Stimulated activated CD4-positive, alpha-beta T cell treated with anti-CD3 and anti-CD28 coated beads, Interleukin-1b, Interleukin-23, amount 100 ng/mL, for 4 hours (primary cell): ENCODE measurements around the gene SUPT6H.

Experiments used
- DNase-seq, 2 donors: peaks; one replicate each; pipeline ENCODE4 v3.0.0-alpha.2; 2020; ENCODE audit warnings: low read depth in 2 of 2

Gene SUPT6H

DNA sequence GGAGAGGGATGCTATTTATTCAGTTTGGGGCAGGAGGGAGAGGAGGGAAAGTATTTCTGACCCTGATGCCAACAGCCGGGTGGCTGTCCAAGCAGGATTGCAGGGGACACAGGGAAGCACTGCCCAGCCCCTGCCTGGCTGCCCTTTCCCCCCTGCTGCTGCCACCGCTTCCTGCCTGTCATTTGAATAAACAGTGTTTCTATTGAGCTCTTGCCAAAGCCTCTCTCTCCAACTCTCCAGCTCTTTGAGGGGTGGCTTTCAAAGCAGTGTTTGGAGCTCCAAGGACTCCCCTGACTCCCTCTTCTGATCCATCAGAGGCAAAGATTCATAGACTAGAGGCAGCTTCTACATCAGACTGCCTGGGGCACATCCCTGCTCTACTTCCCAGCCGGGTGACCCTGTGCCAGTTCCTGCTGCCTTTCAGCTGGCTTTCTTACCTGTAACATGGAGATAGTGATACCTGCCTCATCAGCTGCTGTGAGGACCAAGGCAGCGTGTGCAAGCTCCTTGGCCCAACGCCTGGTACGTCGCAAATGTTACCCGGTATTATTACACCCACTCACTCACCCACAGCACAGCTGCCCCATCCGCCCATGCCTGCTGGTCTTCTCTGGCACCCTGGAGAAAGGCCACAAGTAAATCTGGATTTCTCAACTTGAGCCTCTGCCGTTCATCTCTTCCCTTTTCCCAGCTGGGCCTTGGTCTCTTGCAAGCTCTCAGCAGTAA, 40.2 kb downstream of the SUPT6H start:
- no peak for DNase-seq

DNA sequence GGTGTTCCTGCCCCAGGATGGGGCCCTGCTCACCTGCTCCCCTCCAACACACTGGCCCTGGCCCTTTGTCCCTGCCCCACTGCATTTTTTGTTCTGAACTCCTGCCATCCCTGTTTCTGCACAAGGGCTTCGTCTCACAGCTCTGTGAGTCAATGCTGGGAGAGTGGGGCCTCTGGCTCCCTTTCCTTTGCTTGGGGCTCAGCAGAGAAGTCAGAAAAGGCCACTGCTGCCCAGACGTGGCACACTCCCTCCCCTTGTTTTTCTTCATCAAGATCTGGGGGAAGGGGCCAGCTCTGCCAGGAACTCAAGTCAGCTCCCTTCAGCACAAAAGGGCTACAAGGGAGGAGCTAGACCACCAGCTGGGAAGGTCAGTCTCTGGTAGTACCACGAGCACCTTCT, 40.7 kb downstream of the SUPT6H start:
- DNase-seq: no peak

DNA sequence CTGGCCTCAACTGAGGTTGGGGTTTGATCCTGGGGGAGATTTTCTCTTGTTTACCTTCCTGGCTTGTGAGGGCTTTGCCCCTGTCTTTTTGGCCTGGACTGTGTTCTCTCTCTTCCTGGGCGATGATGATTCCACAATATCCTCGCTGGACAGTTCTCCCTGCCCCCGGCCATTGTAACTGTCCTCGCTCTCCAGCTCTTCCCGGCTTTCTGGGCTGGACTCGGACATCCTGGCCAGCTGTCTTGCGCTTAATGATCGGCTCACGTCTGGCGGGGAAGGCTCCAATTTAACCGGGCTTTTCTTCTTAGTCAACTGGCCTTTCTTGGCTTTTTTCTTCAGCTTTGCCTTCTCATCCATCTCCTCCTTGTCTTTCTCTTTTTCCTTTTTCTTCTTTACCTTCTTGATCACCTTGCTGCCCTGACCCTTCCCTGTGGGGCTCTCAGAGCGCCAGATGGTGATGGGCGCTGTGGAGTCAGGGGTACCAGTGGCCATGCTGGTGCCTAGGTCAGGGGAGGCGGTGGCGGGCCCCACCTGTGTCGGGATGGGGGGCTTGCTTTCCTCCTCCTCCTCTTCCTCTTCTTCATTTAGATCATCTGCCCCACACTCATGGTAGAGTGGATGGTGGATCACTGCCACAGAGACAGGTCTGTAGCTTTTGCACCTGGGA, 41.7 kb downstream of the SUPT6H start:
- DNase-seq: no peak

DNA sequence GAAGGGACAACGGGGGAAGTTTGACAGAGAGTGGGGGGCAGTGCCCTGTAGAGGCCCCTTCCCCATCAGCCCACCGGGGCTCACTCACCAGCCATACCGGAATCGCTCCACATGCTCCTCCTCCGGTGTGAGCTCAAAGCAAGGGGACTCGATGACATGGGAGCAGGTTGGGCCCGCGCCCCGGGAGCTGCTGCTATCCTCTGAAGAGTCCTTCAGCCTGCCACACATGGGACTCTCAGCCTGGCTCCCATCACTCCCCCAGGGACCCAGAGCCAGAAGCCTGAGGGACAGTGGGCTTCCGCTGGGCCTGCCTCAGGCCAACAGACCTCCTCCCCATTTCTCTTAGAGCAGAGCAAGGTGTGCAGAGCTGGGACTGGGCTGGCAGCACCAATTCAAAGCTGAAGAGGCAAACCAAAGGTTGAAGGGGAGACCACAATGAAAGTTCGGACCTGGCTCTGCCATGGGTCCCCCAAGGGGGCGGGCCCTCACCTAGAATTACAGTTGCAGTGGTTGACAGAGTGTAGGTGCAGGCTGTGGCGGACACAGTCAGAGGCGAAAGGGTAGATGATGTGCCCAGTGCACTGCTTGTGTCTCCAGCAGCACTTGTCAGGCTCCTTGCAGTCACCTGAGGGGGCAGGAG, 42.3 kb downstream of the SUPT6H start:
- no peak for DNase-seq

DNA sequence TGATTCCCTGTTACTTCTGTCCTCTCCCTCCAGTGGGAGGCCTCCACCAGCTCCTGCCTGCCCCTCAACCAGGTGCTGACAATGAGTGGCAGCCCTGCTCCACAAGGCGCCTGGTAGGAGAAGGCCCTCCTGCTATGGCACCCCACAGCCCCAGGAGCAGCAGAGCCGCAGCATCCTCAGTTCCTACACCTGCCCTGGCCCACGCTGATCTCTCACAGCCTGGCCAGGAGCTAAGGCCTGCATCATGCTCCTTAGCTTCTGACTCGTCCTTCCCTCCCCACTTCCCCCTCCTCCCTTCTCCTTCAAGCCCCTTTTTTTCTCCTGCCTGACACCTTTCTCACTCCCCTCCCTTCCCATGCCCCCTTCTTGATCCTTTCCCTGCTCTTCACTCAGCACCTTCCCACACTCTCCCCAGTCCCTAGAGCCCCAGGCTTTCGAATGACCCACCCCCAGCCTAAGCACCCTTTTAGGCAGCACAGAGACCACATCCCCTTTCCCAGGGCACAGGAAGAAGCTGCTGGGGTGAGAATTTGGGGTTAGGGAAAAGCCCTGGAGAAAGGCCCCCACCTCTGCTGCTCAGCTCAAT, 43.2 kb downstream of the SUPT6H start:
- no peak for DNase-seq

DNA sequence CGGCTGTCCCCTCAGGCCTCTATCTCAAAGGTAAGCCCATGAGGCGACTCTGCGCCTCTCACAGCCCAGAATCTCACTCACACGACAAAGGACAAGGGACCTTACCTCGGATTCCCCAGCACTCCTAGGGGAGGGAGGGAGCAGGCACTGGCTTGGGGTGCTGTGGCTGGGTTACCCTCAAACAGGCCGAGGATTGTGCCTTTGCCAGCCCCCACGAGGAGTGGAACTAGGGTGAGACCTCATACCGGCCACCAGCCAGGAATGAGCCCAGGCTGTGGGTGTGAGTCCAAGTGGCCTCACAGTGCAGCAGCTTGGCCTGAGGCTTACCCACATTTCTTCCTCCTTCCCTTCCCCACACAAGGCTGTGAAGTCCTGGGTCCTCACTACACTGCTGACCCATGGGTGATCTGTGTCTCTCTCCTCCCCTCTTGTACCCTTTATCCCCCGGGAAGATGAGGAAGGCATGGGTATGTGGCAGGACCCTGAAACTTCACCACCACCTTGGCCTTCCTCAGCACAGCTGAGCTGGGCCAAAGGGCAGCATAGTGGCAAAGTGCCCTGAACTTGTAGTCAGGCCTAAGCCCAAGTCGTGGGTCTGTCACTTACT, 43.8 kb downstream of the SUPT6H start:
- no peak for DNase-seq

DNA sequence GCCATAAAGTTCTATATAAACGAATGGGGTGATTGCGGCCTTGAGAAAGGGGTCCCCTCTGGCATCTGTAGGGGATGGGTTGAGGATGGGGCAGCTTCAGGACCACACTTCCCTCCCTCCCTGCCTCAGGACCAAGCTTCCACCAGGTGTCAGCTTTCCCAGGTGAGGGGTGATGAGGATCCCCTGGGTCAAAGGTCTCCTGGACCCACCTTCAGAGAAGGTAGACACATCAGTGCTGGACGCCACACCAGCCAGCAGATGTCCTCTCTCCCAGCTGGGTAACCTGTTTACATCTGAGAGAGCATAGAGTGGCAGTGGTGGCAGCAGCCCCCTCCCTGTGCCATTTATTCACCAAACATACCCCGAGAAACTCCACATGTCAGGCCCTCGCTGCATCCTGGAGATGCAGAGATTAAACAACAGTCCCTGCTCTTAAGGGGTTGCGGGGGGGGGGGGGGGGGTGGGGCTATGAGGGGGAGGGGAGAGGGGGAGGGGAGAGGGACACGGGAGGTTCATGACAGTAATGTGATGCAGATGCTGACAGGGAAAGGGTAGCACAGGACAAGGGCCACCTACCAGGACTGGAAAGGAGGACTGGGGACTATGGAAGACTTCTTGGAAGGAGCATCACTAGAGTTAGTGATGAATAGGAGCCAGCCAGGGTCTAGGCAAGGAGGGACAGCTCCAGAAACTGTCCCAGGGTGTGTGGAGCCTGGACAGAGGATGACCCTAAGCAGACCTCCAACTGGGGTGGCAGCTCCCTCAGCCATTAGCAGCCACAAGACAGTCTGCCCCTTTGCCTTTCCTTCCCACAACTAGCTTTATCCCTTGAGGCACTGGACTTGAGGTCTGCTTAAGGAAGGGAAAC, 44.7 kb downstream of the SUPT6H start:
- DNase-seq: no peak

DNA sequence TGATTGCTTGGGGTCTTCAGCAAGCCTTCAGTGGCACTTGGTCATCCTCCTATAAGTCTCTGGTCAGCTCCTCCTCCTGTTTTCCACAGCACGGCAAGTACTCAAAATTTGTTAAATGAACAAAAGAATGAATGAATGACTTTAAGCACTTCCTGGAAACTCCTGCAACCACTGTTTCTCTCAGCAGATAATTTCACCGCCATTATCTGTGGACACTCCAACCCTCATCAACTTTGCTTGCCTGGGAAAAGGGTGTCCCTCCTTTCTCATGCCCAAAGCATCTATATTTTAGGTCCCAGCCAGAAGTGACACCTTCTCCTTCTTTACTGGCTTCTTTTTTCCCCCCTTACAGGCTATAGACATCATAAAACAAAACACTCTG, 45.3 kb downstream of the SUPT6H start:
- no peak for DNase-seq

DNA sequence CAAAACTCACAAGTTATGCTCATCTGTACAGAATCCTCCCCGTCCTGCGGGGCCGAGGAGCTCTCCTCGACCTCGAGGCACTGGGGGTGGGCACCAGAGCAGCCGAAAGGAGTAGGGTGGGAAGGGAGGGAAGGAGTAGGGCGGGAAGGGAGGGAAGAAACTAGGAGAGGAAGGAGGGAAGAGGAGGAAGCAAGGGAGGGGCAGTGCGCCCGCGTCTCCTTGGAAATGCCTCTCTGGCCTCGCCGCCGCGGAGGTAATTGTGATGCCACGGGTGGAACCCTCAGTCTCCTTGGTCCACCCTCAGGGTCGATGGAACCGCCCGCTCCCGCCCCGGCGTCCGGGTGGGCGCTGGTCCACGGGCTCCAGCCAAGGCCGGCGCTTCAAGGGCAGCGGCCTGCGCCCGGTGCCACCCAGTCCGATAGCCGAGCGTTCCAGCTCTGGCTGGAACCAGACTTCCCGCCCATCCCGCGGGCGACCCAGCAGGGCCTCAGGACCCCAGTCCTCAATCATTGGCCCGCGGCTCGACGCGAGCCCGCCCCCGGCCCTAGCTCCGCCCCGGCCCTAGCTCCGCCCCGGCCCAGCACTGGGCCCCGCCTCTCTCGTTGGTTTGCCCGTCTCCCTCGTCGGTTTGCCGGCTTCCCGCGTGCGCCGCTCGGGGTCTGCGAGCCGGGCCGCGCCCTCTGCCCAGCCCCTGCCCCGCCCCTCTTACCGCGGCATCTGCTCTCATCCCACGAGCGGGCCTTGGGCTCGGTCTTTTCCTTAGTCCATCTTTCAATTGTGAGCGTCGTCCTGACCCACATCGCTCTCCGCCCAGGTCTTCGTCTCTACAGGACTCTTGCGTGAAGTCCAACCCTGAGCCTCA, 49.1 kb downstream of the SUPT6H start:
- DNase-seq: peak; percentile 83 to 90

DNA sequence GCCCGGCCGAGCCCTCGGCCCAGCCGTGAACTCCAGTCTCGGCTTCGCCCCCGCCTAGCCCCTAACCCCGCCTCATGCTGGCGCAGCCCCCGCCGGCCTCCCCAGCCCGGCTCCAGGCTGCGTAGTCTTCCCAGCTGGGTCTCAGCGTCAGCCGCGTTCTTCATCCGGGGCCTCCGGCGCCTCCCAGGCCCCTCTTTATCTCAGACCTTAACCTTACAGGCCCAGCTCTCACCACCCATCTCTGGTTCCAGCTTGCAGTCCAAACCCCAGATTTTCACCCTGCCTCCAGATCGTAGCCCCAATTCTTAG, 49.7 kb downstream of the SUPT6H start, which contains the start of gene PROCA1:
TSS of gene PROCA1 (minus strand) at position 166 of the 309 bp plus-strand sequence. CDS start 228 bp downstream, outside the sequence.
- DNase-seq: peak in 1 of 2 donors; percentile 40

DNA sequence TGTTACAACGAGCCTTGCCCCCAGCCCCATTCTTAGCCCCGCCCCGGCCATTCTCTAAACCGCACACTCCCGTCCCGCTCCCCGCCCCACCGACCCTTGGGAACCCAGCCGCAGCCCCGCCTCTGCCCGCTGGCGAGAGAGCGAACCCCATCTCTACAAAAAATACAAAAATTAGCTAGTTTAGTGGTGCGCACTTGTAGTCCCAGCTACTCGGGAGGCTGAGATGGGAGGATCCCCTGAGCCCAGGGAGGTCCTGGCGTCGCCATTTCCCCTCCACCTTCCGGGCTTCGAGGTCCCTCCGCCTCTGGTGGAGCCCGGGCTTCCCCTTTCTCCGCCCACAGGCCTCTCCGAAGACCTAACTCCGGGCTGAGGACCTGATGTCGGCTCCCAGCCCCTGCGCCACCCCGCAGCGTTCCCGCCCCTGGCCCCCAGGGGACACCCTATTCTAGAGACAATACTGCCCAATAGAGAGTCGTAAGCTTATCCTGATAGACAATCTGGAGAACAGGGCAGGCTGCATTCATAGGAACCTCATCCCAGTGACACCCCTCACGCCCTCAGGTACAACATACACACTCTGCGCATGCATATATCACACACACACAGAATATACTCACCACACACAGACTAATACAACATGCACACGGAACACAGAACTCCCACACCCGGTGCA, 50.2 kb downstream of the SUPT6H start:
- DNase-seq: peak; percentile 35 to 59

DNA sequence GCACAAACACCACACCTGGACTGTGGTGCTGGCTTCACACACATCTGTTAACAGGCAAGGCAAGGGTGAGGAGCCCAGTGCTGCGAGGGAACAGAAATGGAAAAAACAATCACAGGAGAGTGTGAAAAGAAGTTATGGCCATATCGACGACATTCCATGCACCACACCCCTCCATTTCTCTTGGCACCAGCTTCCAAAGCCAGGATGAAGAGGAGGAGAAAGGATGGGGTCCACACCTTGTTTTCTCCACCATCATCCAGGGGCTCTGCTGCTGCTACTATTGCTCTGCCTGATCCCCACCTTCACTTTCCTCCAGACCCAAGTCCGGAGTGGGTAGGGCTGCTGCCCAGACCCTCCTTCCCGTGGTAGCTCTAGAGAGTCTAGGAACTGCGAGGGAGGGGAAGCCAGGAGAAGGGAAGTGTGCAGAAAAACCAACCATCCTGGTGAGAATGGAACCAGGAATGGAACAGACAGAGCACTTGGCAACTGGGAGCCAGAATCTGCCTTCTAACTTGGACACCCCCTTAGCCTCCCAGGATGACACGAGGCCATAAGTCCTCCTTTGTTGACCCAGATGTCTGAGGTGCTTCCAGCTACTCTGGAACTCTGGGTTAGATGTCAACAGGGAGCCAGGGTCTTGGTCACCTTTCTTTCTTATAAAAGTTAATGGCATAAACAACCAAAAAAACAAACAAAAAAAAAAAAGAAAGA, 50.9 kb downstream of the SUPT6H start:
- DNase-seq: no peak

DNA sequence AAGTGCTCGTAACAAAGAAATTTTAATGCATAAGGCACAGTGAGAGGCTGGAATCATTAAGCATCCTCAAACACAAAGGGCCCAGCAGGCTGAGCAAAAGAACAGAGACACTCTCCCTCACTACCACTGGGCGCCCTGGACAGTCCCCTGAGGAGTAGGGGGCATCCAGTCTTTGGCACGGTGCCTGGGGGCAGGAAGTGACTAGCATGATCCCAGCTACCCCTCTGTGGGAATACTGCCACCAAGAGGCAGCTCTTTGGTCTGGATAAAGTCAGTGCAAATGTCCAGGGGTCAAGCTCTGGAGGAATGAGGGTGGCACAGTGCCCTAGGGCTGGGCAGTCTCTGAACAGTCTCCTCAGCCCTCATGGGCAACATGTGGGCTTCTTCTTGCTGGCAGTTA, 52.3 kb downstream of the SUPT6H start:
- no peak for DNase-seq

DNA sequence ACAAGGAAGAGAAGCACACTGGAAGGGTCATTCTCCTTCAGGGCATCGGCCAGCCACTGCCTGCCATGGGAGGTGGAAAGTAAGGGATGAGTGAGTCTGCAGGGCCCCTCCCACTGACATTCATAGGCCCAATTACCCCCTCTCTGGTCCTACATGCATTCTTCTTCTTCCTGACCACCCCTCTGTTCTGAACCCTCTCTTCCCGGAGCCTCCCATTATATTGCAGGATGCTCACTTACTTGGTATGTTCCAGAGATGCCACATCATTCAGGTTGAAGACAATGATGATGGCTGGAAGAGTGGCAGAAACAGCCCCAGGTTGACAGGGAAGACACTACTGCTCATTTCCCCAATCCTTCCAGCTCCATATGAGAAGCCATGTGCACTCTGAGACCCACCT, 53.2 kb downstream of the SUPT6H start:
- DNase-seq: no peak

DNA sequence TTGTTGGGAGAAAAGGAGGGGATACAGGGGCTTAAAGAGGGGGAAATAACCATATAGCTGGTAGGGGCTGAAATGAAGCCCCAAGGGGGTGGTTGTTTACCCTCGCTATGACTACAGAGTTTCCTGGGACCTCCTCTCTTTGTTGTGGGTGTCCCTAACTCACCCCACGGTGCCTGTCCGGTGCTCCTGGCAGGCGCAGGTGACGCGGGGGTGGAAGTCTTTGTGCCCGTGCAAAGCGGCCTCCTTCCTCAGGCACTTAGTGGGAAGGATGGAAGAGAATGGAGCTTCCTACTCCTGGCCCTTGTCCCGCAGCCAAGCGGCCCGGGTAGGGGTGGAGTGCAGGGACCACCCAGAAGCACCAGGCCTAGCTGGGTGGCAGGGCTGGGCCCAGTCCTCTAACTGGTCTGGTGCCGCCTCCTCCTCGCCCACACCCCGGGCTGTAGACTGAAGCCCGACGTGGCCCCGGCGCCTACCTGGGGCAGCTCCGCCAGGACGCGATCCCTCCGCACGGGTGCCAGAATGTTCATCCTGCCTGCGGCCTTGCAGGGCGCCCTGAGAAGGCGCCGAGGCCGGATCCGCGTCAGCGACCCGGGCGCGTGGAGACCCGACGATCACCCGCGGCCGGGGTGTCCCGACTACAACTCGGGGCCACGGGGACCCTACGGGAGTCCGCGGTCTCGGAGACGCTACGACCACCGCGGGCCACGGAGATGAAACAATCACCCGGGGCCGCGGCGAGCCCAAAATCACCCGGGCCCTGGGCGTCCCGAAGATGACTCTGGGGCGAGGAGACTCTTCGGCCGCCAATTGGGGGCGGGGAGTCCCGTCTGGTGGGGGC, 55.0 kb downstream of the SUPT6H start:
- no peak for DNase-seq

DNA sequence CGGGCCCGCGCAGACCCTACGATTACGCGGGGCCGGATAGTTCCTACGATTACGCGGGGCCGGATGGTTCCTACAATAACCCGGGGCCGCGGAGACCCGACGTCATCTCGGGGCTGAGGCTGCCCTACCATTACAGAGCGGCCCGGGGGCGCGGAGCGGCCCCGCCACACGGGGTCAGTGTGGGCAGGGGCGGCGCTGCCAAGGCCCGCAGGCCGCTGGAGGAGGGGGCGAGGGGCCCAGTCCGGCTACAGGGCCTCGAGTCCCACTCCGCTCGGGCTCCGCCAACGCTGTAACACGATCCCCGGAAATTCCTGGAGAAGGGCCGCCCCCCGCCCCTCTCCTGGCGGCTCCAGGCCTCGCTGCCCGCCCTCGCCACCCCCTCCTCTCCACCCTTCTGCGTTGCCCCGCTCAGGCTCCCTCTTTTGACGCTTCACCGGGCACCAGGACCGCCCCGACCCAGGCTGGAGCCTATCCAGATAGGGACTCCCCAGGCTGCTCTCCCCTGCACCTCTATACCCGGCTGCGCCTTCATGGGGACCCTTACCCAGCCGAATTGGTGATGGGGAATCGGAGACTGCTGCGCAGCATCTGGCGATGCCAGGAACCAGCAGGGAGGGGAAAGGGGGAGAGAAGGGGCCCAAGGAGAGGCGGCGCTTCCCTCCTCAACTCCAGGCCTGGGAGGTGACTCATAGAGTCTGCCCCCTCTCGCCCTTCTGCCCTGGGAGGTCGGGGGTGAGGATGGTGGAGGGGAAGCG, 55.8 kb downstream of the SUPT6H start, which contains the start of gene RAB34:
TSS of gene RAB34 (minus strand) at position 291 of the 755 bp plus-strand sequence. CDS start 602 bp downstream, outside the sequence.
- peak in 1 of 2 donors; percentile 39 for DNase-seq

DNA sequence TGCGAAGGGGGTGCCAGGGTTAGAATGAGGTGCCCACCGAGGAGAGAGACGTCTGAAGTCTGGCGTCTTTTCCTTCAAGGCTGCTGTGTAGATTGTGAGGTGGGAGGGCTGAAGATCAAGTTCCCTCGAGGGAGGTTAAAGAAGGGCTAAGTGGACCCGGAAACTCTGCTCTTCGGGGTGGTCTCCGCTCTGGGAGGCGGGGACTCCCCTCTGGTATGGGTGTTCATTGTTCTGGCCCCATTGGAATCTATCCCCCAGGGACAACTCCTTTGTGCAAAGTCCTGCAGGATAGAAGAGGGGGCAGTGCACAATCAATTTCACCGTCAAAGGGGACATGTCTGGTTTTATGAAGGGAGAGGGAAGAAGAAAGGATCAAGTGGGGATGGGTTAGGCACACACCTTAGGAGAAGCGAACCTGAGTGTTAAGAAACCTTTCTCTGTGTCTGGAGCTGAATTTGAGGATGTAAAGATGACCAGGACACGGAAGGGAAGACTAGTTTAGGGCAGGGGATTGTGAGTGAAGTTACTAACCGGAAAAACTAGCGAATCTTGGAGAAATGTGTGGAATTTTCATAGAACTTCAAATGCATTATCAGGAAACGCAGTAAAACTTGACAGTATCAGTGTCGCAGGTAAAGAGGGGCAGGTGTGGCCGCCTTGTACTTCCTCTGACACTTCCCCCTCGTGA, 56.5 kb downstream of the SUPT6H start:
- no peak for DNase-seq
